PC-9 (cell line): ENCODE data around the gene PLPP6.

Experiments
- EZH2 ChIP-seq: fragments of 200-600 bp; sonication (generic); IDR thresholded peaks from 2 replicates; pipeline ENCODE4 v1.8.0; 2017; ENCODE audit warnings: antibody characterized with exemption, low read depth
- TF ChIP-seq, protein P1 (sequence below): fragments of 200-600 bp; sonication (generic); conservative IDR thresholded peaks from 2 replicates; pipeline ENCODE4 v1.6.1; 2017; ENCODE audit warnings: mixed run types, antibody characterized with exemption, mild to moderate bottlenecking, moderate library complexity

- TF ChIP-seq, protein P1, sequence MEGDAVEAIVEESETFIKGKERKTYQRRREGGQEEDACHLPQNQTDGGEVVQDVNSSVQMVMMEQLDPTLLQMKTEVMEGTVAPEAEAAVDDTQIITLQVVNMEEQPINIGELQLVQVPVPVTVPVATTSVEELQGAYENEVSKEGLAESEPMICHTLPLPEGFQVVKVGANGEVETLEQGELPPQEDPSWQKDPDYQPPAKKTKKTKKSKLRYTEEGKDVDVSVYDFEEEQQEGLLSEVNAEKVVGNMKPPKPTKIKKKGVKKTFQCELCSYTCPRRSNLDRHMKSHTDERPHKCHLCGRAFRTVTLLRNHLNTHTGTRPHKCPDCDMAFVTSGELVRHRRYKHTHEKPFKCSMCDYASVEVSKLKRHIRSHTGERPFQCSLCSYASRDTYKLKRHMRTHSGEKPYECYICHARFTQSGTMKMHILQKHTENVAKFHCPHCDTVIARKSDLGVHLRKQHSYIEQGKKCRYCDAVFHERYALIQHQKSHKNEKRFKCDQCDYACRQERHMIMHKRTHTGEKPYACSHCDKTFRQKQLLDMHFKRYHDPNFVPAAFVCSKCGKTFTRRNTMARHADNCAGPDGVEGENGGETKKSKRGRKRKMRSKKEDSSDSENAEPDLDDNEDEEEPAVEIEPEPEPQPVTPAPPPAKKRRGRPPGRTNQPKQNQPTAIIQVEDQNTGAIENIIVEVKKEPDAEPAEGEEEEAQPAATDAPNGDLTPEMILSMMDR: no peak
- no peak for TF ChIP-seq EZH2
Measured at GRCh38 chr9:4680173-4680525, 18.1 kb downstream of the PLPP6 start.
